Measurements from ENCODE around the gene OR10P1. TPM values are rescaled to one million over a fixed set of nuclear protein-coding genes. Genes with fewer than 3 reads are reported as not detected.
"Not testable (repeated sequence)": the region's sequence is repeated elsewhere in the genome, so short reads cannot be mapped to it uniquely, and the experiment has no call there.

The OR10P1 gene
- total RNA-seq, 3 donors from 2014 or later = not detected

DNA sequence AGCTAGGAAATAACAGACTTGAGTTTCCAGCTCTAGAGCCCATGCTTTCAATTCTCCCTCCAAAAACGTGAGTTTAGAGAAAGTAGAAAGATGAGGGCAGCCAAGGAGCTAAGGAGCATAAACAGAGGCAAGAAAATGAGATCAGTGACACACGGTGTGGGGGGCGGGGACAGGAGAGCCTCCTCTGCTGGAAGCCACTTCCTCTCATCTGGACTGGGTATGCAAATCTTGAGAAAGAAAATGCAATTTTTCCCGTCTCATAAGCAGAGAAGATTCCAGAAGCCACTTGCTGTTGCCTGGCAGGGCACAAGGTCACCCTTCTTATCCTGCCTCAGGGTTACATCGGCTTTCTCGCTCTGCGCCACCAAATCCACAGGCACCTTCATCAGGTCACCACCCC lies 6.0 kb downstream of the OR10P1 start:
- Histone ChIP-seq H3K9me3 (no peaks in the 10 kb centered on the region), H3K4me1 (ENCODE audit: low read depth) (no peaks in the 10 kb centered on the region), H3K36me3 (ENCODE audit: low read depth) (no peaks in the 10 kb centered on the region), H3K4me3 (no peak overlapping the region)
- DNase-seq (no peak), ATAC-seq (no peak)
- TF ChIP-seq, protein P1, sequence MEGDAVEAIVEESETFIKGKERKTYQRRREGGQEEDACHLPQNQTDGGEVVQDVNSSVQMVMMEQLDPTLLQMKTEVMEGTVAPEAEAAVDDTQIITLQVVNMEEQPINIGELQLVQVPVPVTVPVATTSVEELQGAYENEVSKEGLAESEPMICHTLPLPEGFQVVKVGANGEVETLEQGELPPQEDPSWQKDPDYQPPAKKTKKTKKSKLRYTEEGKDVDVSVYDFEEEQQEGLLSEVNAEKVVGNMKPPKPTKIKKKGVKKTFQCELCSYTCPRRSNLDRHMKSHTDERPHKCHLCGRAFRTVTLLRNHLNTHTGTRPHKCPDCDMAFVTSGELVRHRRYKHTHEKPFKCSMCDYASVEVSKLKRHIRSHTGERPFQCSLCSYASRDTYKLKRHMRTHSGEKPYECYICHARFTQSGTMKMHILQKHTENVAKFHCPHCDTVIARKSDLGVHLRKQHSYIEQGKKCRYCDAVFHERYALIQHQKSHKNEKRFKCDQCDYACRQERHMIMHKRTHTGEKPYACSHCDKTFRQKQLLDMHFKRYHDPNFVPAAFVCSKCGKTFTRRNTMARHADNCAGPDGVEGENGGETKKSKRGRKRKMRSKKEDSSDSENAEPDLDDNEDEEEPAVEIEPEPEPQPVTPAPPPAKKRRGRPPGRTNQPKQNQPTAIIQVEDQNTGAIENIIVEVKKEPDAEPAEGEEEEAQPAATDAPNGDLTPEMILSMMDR (IDR thresholded peaks at IDR 0.05) = no peak
- intact Hi-C loops (cut with DNase I, micrococcal nuclease) = no loop called here

DNA sequence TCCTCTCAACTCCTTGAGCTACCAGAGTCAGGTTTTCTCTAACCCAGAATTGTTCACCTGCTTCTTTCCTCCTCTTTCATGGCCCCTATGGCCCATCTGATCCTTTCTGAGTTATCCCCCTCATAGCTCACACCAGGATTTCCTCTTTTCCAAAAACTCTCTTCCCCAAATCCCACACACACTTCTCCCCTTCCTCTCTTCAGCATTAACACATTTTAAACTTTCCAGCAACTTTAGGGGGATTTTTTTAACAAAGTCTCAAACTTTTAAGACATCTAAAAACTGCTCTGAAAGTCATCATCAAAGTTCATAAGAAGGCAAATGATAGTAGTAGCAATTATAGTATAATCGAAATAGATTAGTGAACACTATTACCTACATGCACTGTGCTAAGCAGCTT lies 7.9 kb downstream of the OR10P1 start:
- Histone ChIP-seq H3K4me1 (ENCODE audit: low read depth) (no peaks in the 10 kb centered on the region), H3K36me3 (ENCODE audit: low read depth) (no peaks in the 10 kb centered on the region), H3K4me3 (no peak overlapping the region), H3K9me3 (no peaks in the 10 kb centered on the region)
- TF ChIP-seq, protein P1 (IDR thresholded peaks at IDR 0.05) = no peak
- ATAC-seq = no peak
- intact Hi-C loops (cut with DNase I, micrococcal nuclease) = no loop called here
- no peak for DNase-seq

DNA sequence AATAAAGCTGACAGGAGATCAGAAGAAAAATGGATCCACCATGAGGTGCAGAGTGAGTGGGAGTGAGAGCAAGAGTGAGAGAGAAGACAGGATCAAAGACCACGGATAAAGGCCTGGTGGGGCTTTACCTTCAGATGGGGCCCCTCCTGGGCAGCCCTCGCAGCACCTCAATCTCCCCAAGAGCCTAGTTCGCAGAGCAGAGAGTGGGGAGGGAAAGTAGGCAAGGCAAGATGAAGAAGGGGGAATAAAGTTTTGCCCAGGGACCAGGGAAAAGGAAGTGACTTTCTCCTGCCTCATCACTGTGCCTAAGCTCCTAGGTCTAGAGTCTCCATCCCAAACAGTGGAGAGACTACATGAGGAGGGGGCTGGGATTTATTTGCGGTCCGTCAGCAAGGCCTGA lies 10.3 kb downstream of the OR10P1 start:
- ATAC-seq = no peak
- intact Hi-C loops (cut with DNase I, micrococcal nuclease) = no loop called here

DNA sequence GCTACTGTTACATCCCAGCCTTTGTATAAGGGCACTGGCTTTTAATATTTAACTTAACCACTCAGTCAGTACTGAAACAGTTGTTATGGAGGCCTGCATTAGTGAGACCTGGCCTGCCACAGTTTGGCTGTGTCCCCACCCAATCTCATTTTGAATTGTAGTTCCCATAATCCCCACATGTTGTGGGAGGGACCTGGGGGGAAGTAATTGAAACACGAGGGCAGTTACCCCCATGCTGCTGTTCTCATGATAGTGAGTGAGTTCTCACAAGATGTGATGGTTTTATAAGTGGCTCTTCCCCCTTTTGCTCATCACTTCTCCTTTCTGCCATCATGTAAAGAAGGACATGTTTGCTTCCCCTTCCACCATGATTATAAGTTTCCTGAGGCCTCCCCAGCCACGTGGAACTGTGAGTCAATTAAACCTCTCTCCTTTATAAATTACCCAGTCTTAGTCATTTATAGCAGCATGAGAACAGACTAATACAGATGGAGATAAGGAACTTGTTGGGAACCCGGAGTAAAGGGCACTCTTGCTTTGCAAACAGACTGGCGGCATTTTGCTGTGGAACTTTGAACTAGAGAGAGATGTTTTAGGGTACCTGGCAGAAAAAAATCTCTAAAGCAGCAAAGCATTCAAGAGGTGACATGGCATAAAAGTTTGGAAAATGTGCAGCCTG lies 14.1 kb downstream of the OR10P1 start:
- ATAC-seq; DNase-seq; intact Hi-C loops (cut with DNase I, micrococcal nuclease); H3K9me3 ChIP-seq; H3K4me3 ChIP-seq; H3K4me1 ChIP-seq (ENCODE audit: low read depth); H3K36me3 ChIP-seq (ENCODE audit: low read depth): not testable (repeated sequence)

More for the DNA sequence above, 10.3 kb downstream of the OR10P1 start:
- Histone ChIP-seq H3K36me3 (ENCODE audit: low read depth) (no peaks in the 10 kb centered on the region), H3K4me1 (ENCODE audit: low read depth) (no peaks in the 10 kb centered on the region), H3K9me3 (no peaks in the 10 kb centered on the region), H3K4me3 (no peak overlapping the region)
- no peak for DNase-seq
- TF ChIP-seq, protein P1 (IDR thresholded peaks at IDR 0.05) = no peak

DNA sequence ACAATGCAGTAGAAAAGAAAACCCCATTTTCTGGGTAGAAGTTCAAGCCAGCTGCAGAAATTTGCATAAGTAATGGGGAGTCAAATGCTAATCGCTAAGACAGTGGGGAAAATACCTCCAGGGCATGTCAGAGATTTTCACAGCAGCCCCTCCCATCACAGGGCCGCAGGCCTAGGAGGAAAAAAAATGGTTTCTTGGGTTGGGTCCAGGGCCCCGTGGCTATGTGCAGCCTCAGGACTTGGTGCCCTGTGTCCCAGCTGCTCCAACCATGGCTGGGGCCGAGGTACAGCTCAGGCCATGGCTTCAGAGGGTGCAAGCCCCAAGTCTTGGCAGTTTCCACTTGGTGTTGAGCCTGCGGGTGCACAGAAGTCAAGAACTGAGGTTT lies 14.6 kb downstream of the OR10P1 start:
- no peaks in the 10 kb centered on the region for H3K9me3 ChIP-seq
- ATAC-seq (no peak), DNase-seq (no peak)
- intact Hi-C loops (cut with DNase I, micrococcal nuclease) = no loop called here
- H3K4me1 ChIP-seq (ENCODE audit: low read depth) = no peaks in the 10 kb centered on the region
- H3K36me3 ChIP-seq (ENCODE audit: low read depth) = no peaks in the 10 kb centered on the region
- TF ChIP-seq, protein P1 (IDR thresholded peaks at IDR 0.05) = no peak
- no peak overlapping the region for H3K4me3 ChIP-seq

DNA sequence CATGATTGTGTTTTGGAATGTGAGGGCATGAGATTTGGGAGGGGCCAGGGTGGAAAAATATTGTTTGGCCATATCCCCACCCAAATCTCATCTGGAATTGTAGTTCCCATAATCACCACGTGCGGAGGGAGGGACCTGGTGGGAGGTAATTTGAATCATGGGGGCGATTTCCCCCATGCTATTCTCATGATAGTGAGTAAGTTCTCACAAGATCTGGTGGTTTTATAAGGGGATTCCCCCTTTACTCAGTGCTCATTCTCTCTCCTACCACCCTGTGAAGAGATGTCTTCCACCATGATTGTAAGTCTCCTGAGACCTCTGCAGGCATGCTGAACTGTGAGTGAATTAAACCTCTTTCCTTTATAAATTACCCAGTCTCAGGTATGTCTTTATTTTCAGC lies 15.7 kb downstream of the OR10P1 start:
- TF ChIP-seq, protein P1 (IDR thresholded peaks at IDR 0.05) = no peak
- no peak for DNase-seq

More for the DNA sequence above, 15.7 kb downstream of the OR10P1 start:
- no peak for ATAC-seq
- H3K4me1 ChIP-seq (ENCODE audit: low read depth) = no peaks in the 10 kb centered on the region
- intact Hi-C loops (cut with DNase I, micrococcal nuclease) = no loop called here
- H3K4me3 ChIP-seq = no peak overlapping the region
- no peaks in the 10 kb centered on the region for H3K36me3 ChIP-seq (ENCODE audit: low read depth)
- no peaks in the 10 kb centered on the region for H3K9me3 ChIP-seq
